H9 (cell line): Measurements from ENCODE around the gene RGL2. TPM values are rescaled to one million over a fixed set of nuclear protein-coding genes. Genes with fewer than 3 reads are reported as not detected.
A peak's percentile ranks its signal among the peaks of the same experiment; 100 is the strongest.

ENCODE experiments used
- DNase-seq: peaks from one replicate; pipeline ENCODE4 v3.0.0-alpha.2; 2017
- H2AFZ ChIP-seq: one replicate; pipeline ENCODE4 v1.6.1; 2013; ENCODE audit warnings: mild to moderate bottlenecking, low read length, control low read depth, moderate library complexity
- H2AK5ac ChIP-seq: 2 replicates; pipeline ENCODE4 v1.6.1; 2013; ENCODE audit warnings: low read length, control low read depth, mixed read lengths; ENCODE audit not compliant: insufficient read length
- H2BK120ac ChIP-seq: one replicate; pipeline ENCODE4 v1.6.1; 2013; ENCODE audit warnings: low read depth, mild to moderate bottlenecking, low read length, control low read depth, inconsistent platforms; ENCODE audit not compliant: poor library complexity, severe bottlenecking
- H2BK12ac ChIP-seq: 2 replicates; pipeline ENCODE4 v1.6.1; 2013; ENCODE audit warnings: low read length, control low read depth, mixed read lengths, low read depth; ENCODE audit not compliant: insufficient read length
- H2BK15ac ChIP-seq: 2 replicates; pipeline ENCODE4 v1.6.1; 2013; ENCODE audit warnings: low read depth, low read length, control low read depth
- H2BK20ac ChIP-seq: one replicate; pipeline ENCODE4 v1.6.1; 2013; ENCODE audit warnings: low read depth, mild to moderate bottlenecking, low read length, control low read depth, inconsistent platforms; ENCODE audit not compliant: poor library complexity, severe bottlenecking
- H2BK5ac ChIP-seq: 2 replicates; pipeline ENCODE4 v1.6.1; 2013; ENCODE audit warnings: low read length, control low read depth, mixed read lengths; ENCODE audit not compliant: insufficient read length
- H3K14ac ChIP-seq: 2 replicates; pipeline ENCODE4 v1.6.1; 2013; ENCODE audit warnings: low read length, control low read depth; ENCODE audit not compliant: insufficient read depth
- H3K18ac ChIP-seq: 2 replicates; pipeline ENCODE4 v1.6.1; 2013; ENCODE audit warnings: low read depth, mild to moderate bottlenecking, mixed read lengths, low read length, control low read depth; ENCODE audit not compliant: insufficient read length
- H3K23ac ChIP-seq: 2 replicates; pipeline ENCODE4 v1.6.1; 2013; ENCODE audit warnings: low read length, control low read depth, mixed read lengths, low read depth; ENCODE audit not compliant: insufficient read length
- H3K23me2 ChIP-seq: 2 replicates; pipeline ENCODE4 v1.6.1; 2013; ENCODE audit warnings: low read depth, mild to moderate bottlenecking, mixed read lengths, low read length, control low read depth; ENCODE audit not compliant: insufficient read length, poor library complexity, severe bottlenecking
- H3K27ac ChIP-seq: 2 replicates; pipeline ENCODE4 v1.5.1; 2013; ENCODE audit warnings: low read length, control low read depth, mixed read lengths, low read depth; ENCODE audit not compliant: insufficient read length
- H3K27me3 ChIP-seq: 2 replicates; pipeline ENCODE4 v1.6.1; 2013; ENCODE audit warnings: low read length, control low read depth, inconsistent platforms; ENCODE audit not compliant: insufficient read depth
- H3K4ac ChIP-seq: 2 replicates; pipeline ENCODE4 v1.6.1; 2013; ENCODE audit warnings: low read depth, mild to moderate bottlenecking, control low read depth, inconsistent platforms, low read length, moderate library complexity
- H3K4me1 ChIP-seq: 2 replicates; pipeline ENCODE4 v1.6.1; 2013; ENCODE audit warnings: low read length, control low read depth, inconsistent platforms; ENCODE audit not compliant: insufficient read depth
- H3K4me2 ChIP-seq: 2 replicates; pipeline ENCODE4 v1.6.1; 2013; ENCODE audit warnings: low read length, control low read depth, mixed read lengths; ENCODE audit not compliant: insufficient read length, insufficient read depth
- H3K56ac ChIP-seq: 2 replicates; pipeline ENCODE4 v1.6.1; 2013; ENCODE audit warnings: low read depth, mild to moderate bottlenecking, mixed read lengths, low read length, control low read depth; ENCODE audit not compliant: insufficient read length
- H3K79me1 ChIP-seq: 2 replicates; pipeline ENCODE4 v1.6.1; 2013; ENCODE audit warnings: low read depth, mild to moderate bottlenecking, moderate library complexity, low read length, control low read depth, inconsistent platforms; ENCODE audit not compliant: insufficient read depth, poor library complexity, severe bottlenecking
- H3K79me2 ChIP-seq: 2 replicates; pipeline ENCODE4 v1.6.1; 2013; ENCODE audit warnings: low read length, control low read depth, inconsistent platforms; ENCODE audit not compliant: insufficient read depth
- H3K9ac ChIP-seq: 2 replicates; pipeline ENCODE4 v1.6.1; 2013; ENCODE audit warnings: low read length, control low read depth, mixed read lengths; ENCODE audit not compliant: insufficient read length; ENCODE audit errors: extremely low read depth
- H3K9me3 ChIP-seq: one replicate; pipeline ENCODE4 v1.6.1; 2013; ENCODE audit warnings: low read depth, low read length, inconsistent platforms; ENCODE audit not compliant: control insufficient read depth
- H3T11ph ChIP-seq: one replicate; pipeline ENCODE4 v1.6.1; 2013; ENCODE audit warnings: mild to moderate bottlenecking, low read length, control low read depth, inconsistent platforms
- H4K20me1 ChIP-seq: one replicate; pipeline ENCODE4 v1.6.1; 2013; ENCODE audit not compliant: control insufficient read depth, insufficient read length, insufficient read depth
- H4K5ac ChIP-seq: 2 replicates; pipeline ENCODE4 v1.6.1; 2013; ENCODE audit warnings: low read depth, mild to moderate bottlenecking, mixed read lengths, low read length, control low read depth; ENCODE audit not compliant: insufficient read length
- H4K8ac ChIP-seq: replicated peaks from 2 replicates; pipeline ENCODE4 v1.6.1; 2013; ENCODE audit warnings: low read length, control low read depth, mixed read lengths, low read depth; ENCODE audit not compliant: insufficient read length
- H4K91ac ChIP-seq: 2 replicates; pipeline ENCODE4 v1.6.1; 2013; ENCODE audit warnings: low read depth, mild to moderate bottlenecking, moderate library complexity, mixed read lengths, low read length, control low read depth; ENCODE audit not compliant: insufficient read length
- H3K27ac Mint-ChIP-seq, 3 experiments: 2 replicates in 2 of 3; 3 replicates in 1 of 3; pipeline ENCODE4 v1.8.0; 2020 to 2021; ENCODE audit warnings: mixed read lengths in 3 of 3, mild to moderate bottlenecking in 1 of 3, moderate library complexity in 1 of 3
- H3K27me3 Mint-ChIP-seq: 2 replicates; pipeline ENCODE4 v1.8.0; 2021; ENCODE audit warnings: low read depth, mild to moderate bottlenecking, moderate library complexity, mixed read lengths
- H3K36me3 Mint-ChIP-seq, 3 experiments: 2 replicates in 2 of 3; 3 replicates in 1 of 3; pipeline ENCODE4 v1.8.0; 2020 to 2021; ENCODE audit warnings: low read depth in 3 of 3, mixed read lengths in 3 of 3; ENCODE audit not compliant: insufficient read depth in 1 of 3
- H3K4me1 Mint-ChIP-seq, 2 experiments: 2 replicates each; pipeline ENCODE4 v1.8.0; 2020; ENCODE audit warnings: mixed read lengths in 2 of 2
- H3K4me3 Mint-ChIP-seq, 2 experiments: 2 replicates in 1 of 2; 3 replicates in 1 of 2; pipeline ENCODE4 v1.8.0; 2020 to 2021; ENCODE audit warnings: mild to moderate bottlenecking in 2 of 2, mixed read lengths in 2 of 2, moderate library complexity in 1 of 2
- H3K9me3 Mint-ChIP-seq, 2 experiments: 2 replicates in 1 of 2; 3 replicates in 1 of 2; pipeline ENCODE4 v1.8.0; 2020; ENCODE audit warnings: mild to moderate bottlenecking in 2 of 2, mixed read lengths in 2 of 2, moderate library complexity in 1 of 2
- WGBS: extraction: QIAGEN DNeasy Blood & Tissue Kit; methylation state at CpG from one replicate; pipeline ENCODE4 v1.1.7; 2013; ENCODE audit warnings: missing lambda C conversion rate, low lambda C conversion rate, mixed read lengths; ENCODE audit not compliant: insufficient read length; ENCODE audit errors: extremely low coverage; 5-methylcytosine and 5-hydroxymethylcytosine counted together
- total RNA-seq: library from RNA; stranded (reverse); gene quantifications from 2 replicates; pipeline ENCODE4 v1.2.1, GENCODE V29; 2021
- TF ChIP-seq, protein P1 (sequence below): fragments of 200-600 bp; sonication (generic); conservative IDR thresholded peaks from 3 replicates; pipeline ENCODE4 v1.8.0; 2021; ENCODE audit warnings: antibody characterized with exemption, mild to moderate bottlenecking

Gene RGL2
- total RNA-seq, 1 experiment from 2014 or later: 74.3 TPM

DNA sequence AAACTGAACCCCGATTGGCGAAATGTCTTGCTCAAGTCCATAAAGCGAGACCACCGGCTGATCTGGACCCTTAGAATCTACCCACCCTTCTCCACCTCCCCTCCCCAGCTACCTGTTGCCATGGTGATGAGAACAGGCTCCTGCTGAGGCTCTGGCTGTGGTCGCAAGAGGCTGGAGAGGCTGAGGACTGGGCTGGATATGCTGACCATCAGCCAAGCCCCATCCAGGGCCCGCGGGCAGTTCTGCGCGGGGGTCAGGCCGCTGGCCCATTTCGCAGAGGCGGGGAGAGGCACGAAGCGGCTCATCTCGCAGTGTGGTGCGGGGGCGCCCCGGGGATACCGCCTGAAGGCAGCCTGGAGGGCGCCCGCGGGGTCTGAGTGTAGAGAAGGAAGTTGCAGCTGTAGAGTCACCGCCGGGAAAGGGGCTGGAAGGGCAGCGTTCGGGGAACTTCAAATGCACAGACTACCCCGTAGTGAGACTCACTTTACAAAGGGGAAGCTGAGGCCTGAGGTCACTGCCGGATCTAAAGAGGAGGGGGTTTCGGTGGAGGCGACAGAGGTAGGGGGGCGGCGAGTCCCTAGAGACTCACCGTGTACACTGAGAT lies 14.5 kb upstream of the RGL2 start:
- H3K4me3 Mint-ChIP-seq: peak overlapping the region; percentile 83 to 97
- H3K9ac ChIP-seq: peak overlapping the region; percentile 36
- H3K9me3 Mint-ChIP-seq: no peaks in the 10 kb centered on the region
- H3T11ph ChIP-seq: no peak overlapping the region
- H3K9me3 ChIP-seq: no peaks in the 10 kb centered on the region
- H3K79me1 ChIP-seq: no peaks in the 10 kb centered on the region
- H3K4me1 Mint-ChIP-seq: peaks cover 31 to 38% of the 10 kb centered on the region in 2 experiments
- no peak overlapping the region for H3K56ac ChIP-seq
- no peak overlapping the region for H2BK120ac ChIP-seq
- no peak overlapping the region for H4K8ac ChIP-seq
- H2BK5ac ChIP-seq: no peak overlapping the region
- no peak overlapping the region for H2AK5ac ChIP-seq
- H4K20me1 ChIP-seq: no peaks in the 10 kb centered on the region
- no peak overlapping the region for H2AFZ ChIP-seq
- peaks cover 31% of the 10 kb centered on the region for H3K23me2 ChIP-seq
- H4K91ac ChIP-seq: no peak overlapping the region
- H3K27ac Mint-ChIP-seq: peak overlapping the region; percentile 40 to 95 (median 52); a peak in 4 of 7 replicates
- no peaks in the 10 kb centered on the region for H3K4me1 ChIP-seq
- peaks cover 2 to 14% (median 6%) of the 10 kb centered on the region in 3 experiments; a peak in 5 of 7 replicates for H3K36me3 Mint-ChIP-seq
- WGBS: no CpG with 5 or more reads among the region's 33 CpGs
- no peak overlapping the region for H4K5ac ChIP-seq
- no peak overlapping the region for H2BK12ac ChIP-seq
- no peaks in the 10 kb centered on the region for H3K79me2 ChIP-seq
- peak overlapping the region; percentile 85 for H3K18ac ChIP-seq
- DNase-seq: peak; percentile 78
- no peak overlapping the region for H3K27ac ChIP-seq
- H3K23ac ChIP-seq: no peak overlapping the region
- no peak overlapping the region for H3K4ac ChIP-seq
- peak overlapping the region; percentile 92 for H3K4me2 ChIP-seq
- TF ChIP-seq, protein P1, sequence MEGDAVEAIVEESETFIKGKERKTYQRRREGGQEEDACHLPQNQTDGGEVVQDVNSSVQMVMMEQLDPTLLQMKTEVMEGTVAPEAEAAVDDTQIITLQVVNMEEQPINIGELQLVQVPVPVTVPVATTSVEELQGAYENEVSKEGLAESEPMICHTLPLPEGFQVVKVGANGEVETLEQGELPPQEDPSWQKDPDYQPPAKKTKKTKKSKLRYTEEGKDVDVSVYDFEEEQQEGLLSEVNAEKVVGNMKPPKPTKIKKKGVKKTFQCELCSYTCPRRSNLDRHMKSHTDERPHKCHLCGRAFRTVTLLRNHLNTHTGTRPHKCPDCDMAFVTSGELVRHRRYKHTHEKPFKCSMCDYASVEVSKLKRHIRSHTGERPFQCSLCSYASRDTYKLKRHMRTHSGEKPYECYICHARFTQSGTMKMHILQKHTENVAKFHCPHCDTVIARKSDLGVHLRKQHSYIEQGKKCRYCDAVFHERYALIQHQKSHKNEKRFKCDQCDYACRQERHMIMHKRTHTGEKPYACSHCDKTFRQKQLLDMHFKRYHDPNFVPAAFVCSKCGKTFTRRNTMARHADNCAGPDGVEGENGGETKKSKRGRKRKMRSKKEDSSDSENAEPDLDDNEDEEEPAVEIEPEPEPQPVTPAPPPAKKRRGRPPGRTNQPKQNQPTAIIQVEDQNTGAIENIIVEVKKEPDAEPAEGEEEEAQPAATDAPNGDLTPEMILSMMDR: no peak
- H3K14ac ChIP-seq: peak overlapping the region; percentile 69; the same call in 1 of the 2 replicates
- no peak overlapping the region for H2BK20ac ChIP-seq
- H2BK15ac ChIP-seq: no peak overlapping the region
- H3K27me3 Mint-ChIP-seq: no peaks in the 10 kb centered on the region; the same call in 1 of the 2 replicates
- no peaks in the 10 kb centered on the region for H3K27me3 ChIP-seq
